ENCODE measurements around the gene HK3. TPM values are rescaled to one million over a fixed set of nuclear protein-coding genes. Genes with fewer than 3 reads are reported as not detected.

Gene HK3
- total RNA-seq, 1 experiment from 2014 or later: not detected

DNA sequence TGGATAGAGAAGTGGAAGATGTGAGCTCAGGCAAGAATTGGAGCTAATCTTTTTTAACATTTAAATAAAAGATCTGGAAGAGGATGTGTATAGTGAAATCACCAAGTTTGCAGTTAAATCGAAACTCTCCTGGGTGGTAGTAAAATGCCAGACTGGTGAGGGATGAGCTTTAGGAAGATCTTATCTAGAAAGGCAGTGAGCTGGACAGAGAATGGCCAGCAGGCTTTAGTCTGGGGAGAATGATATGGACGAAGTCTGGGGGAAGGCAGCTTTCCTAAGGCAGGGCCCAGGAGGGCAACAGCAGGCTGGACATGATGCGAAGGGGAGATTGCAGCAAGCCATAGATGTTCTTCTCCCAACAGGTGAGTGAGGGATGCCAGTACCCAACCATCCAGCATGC lies 63.2 kb downstream of the HK3 start:
- peaks cover 25% of the 10 kb centered on the region; the same call in 1 of the 2 replicates for H3K27me3 ChIP-seq (replicated peaks)
- DNase-seq (ENCODE audit: low read depth in 1 of 2, low spot score in 2 of 2): no peak
- no peak overlapping the region for H3K27ac ChIP-seq
- H3K36me3 ChIP-seq: no peaks in the 10 kb centered on the region
- no peaks in the 10 kb centered on the region for H3K4me1 ChIP-seq (replicated peaks)
- H3K9me3 ChIP-seq (replicated peaks): no peaks in the 10 kb centered on the region
- H3K4me3 ChIP-seq: no peak overlapping the region

DNA sequence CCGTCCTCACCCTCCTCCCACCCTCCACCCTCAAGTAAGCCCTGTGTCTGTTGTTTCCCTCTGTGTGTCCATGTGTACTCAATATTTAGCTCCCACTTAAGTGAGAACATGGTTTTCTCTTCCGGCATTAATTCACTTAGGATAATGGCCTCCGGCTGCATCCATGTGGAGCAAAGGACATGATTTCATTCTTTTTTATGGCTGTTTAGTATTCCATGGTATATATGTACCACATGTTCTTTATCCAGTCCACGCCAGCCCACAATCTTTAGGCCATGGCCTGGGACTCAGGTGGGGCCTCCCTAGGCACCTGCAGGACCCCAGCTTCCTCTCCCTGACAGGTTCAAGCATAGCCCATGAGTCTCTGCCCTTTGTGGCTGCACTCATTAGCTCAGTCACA lies 65.9 kb downstream of the HK3 start:
- Histone ChIP-seq H3K4me3 (no peak overlapping the region), H3K27me3 (replicated peaks) (peaks cover 19% of the 10 kb centered on the region; the same call in 1 of the 2 replicates), H3K9me3 (replicated peaks) (no peaks in the 10 kb centered on the region), H3K4me1 (replicated peaks) (no peaks in the 10 kb centered on the region), H3K36me3 (no peaks in the 10 kb centered on the region), H3K27ac (no peak overlapping the region)
- DNase-seq (ENCODE audit: low read depth in 1 of 2, low spot score in 2 of 2): no peak

DNA sequence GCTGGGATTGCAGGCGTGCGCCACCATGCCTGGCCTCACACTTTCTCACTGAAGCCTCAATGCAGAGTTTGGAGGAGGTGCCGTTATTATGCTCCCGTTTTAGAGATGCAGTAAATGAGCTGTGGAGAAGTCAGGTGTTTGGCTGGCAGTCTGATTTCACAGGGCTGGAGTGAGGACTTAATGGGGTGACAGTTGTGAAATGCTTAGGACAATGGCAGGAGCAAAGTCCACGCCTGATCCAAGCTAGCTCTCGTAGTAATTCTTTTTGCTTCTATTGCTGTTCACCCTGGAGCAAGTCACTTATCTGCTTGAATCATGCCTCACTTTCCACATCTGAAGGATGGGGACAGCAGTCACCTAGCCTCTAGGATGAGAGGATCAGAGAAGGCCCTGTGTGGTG lies 67.0 kb downstream of the HK3 start:
- Histone ChIP-seq H3K36me3 (no peaks in the 10 kb centered on the region), H3K9me3 (replicated peaks) (no peaks in the 10 kb centered on the region; the same call in 1 of the 2 replicates), H3K4me3 (no peak overlapping the region), H3K4me1 (replicated peaks) (no peaks in the 10 kb centered on the region), H3K27me3 (replicated peaks) (peaks cover 26% of the 10 kb centered on the region), H3K27ac (no peak overlapping the region)
- no peak for DNase-seq (ENCODE audit: low read depth in 1 of 2, low spot score in 2 of 2)

DNA sequence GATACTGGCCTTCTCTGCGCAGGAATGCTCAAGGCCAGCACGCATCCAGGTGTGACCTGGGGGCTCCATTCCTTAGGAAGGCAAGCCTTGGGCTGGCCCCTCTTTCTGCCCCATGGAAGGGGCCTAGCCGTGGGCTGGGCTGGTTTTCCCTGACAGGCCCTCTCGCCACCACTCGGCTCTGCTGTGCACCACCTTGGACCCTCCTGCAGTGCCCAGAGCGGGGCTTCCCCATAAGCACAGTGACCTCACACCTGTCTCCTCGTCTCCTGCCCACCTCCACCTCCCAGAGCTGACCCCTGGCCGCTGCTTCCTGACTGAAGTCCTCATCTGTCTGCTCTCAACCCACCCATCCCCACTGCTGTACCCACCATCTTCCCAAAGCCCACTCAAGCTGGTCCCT lies 67.7 kb downstream of the HK3 start:
- no peak for DNase-seq (ENCODE audit: low read depth in 1 of 2, low spot score in 2 of 2)
- Histone ChIP-seq H3K36me3 (no peaks in the 10 kb centered on the region), H3K4me3 (no peak overlapping the region), H3K9me3 (replicated peaks) (no peaks in the 10 kb centered on the region; the same call in 1 of the 2 replicates), H3K27me3 (replicated peaks) (peaks cover 27% of the 10 kb centered on the region), H3K4me1 (replicated peaks) (no peaks in the 10 kb centered on the region), H3K27ac (no peak overlapping the region)

DNA sequence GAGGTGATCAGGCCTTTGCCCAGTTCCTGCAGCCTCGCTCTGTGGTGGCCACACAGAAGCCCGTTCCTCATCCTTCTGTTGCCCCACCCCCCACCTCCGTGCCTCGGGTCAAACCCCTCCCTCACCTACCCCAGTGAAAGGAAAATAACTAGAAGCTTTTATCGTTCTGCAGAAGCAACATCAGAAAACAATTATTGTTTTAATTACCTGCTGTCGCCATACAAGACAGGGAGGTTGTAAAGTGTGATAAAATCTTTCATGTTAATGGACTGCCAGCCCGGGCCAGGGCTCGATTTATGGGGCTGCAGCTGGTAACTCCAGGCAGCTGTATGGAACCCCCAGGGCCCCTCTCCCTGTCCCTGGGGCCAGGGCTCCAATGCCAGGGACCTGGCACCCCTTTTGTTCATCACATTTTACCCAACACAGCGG lies 68.1 kb downstream of the HK3 start:
- H3K4me3 ChIP-seq: no peak overlapping the region
- H3K27ac ChIP-seq: no peak overlapping the region
- no peak for DNase-seq (ENCODE audit: low read depth in 1 of 2, low spot score in 2 of 2)
- H3K9me3 ChIP-seq (replicated peaks): no peaks in the 10 kb centered on the region; the same call in 1 of the 2 replicates
- H3K27me3 ChIP-seq (replicated peaks): peaks cover 31% of the 10 kb centered on the region
- no peaks in the 10 kb centered on the region for H3K4me1 ChIP-seq (replicated peaks)
- H3K36me3 ChIP-seq: no peaks in the 10 kb centered on the region

Other genes with a start within 250 kb of the HK3 start
- not detected in 2 replicates for gene UNC5A, start 88.8 kb downstream of the HK3 start, total RNA-seq (2014; rRNA removed; shearing (Covaris generic))
- 24.4 and 41.2 TPM in 2 replicates for gene UIMC1, start 107.4 kb upstream of the HK3 start, total RNA-seq (2014; rRNA removed; shearing (Covaris generic))
- gene ZNF346, start 123.3 kb upstream of the HK3 start, total RNA-seq (2014; rRNA removed; shearing (Covaris generic)): 25.2 and 64.9 TPM in 2 replicates
- 1.3 and 4.1 TPM in 2 replicates for gene FGFR4, start 187.6 kb upstream of the HK3 start, total RNA-seq (2014; rRNA removed; shearing (Covaris generic))
- 41.4 and 47.7 TPM in 2 replicates for gene NSD1, start 234.4 kb upstream of the HK3 start, total RNA-seq (2014; rRNA removed; shearing (Covaris generic))